GM21528 (cell line): Measurements from ENCODE around the gene XDH.

Experiments
- ATAC-seq: cut with Tn5 transposase; IDR thresholded peaks from one replicate; pipeline ENCODE4 v1.9.1; 2021; ENCODE audit warnings: mild to moderate bottlenecking, moderate library complexity; ENCODE audit not compliant: unreplicated experiment, low FRiP score

XDH gene

DNA sequence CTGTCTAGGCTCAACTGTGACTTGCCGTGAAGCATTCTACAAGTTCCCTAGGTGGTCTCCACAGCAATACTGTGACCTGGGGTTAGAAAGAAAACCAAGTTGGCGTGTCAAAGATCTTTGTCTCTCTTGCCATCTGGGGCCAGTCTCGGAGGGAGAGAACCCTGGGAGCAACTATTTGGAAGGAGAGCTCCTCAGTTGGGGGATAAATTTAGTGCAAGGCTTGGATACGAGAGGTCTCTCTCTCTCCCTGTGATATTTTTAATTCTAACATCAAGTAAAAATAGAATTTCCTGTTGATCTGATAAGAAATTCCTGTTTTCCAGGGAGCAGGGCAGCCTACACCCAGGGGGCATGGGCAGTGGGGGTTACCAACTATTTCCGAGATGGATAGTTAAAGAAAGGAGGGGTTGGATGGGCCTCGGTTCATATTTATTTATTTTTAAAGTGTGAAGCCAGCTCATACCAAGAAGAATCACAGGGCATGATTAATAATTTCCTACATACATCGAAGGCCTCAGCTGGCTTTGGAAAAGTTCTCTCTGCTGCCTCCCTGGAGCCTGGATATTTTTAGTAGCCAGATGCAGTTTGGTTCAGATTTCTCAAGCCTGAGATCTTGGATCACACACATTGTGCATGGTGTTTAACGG, 117.8 kb downstream of the XDH start:
- ATAC-seq = no peak

DNA sequence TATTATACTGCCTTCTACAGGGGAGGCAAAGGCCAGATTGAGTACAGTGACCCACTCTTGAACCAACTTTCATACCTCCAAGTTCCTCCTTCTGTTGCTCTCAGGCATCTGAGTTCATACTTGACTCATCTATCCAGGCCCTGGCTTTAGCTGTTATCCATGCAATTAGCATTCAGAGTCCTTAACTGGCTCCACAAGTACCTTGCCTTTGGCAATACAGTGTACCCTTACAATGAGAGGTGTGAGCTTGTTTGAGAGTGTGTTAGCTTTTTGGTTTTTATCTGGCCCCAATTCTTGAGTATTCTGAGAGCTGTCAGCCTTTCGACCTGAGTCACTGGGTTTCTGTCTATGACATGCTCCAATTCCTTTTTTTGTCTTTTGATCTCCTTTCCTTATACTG, 120.3 kb downstream of the XDH start:
- ATAC-seq = no peak

GRCh38 chr2:31287654-31288053, 126.9 kb downstream of the XDH start:
- ATAC-seq = no peak

GRCh38 chr2:31286961-31287550, 127.5 kb downstream of the XDH start:
- no peak for ATAC-seq

- no peak for ATAC-seq
Observed at GRCh38 chr2:31286230-31286629, 128.3 kb downstream of the XDH start.
